Uterus (tissue), 4 donors: ENCODE results near the gene GALK2. TPM values are rescaled to one million over a fixed set of nuclear protein-coding genes. Genes with fewer than 3 reads are reported as not detected.
A peak's percentile ranks its signal among the peaks of the same experiment; 100 is the strongest.
"Not testable (repeated sequence)": the region's sequence is repeated elsewhere in the genome, so short reads cannot be mapped to it uniquely, and the experiment has no call there.

Source experiments
- DNase-seq, 2 donors: peaks; one replicate each; pipeline ENCODE4 v3.0.0-alpha.2; 2019 to 2020
- H3K27ac ChIP-seq, 2 donors: fragments of 200-600 bp; sonication (generic); 1 replicate in 1 of 2; 2 replicates in 1 of 2; pipeline ENCODE4 v1.5.1; 2016 to 2018
- H3K27me3 ChIP-seq, 2 donors: fragments of 200-600 bp; sonication (generic); one replicate each; pipeline ENCODE4 v1.5.1; 2018 to 2019; ENCODE audit warnings: control low read depth in 1 of 2
- H3K36me3 ChIP-seq, 2 donors: fragments of 200-600 bp; sonication (generic); one replicate each; pipeline ENCODE4 v1.5.1; 2019; ENCODE audit warnings: control low read depth in 1 of 2
- H3K4me1 ChIP-seq, 2 donors: fragments of 200-600 bp; sonication (generic); one replicate each; pipeline ENCODE4 v1.5.1; 2018 to 2019; ENCODE audit warnings: control low read depth in 1 of 2
- H3K4me3 ChIP-seq, 2 donors: fragments of 200-600 bp; sonication (generic); 1 replicate in 1 of 2; 2 replicates in 1 of 2; pipeline ENCODE4 v1.5.1; 2018 to 2019; ENCODE audit warnings: mild to moderate bottlenecking in 1 of 2
- H3K9me3 ChIP-seq, 2 donors: fragments of 200-600 bp; sonication (generic); one replicate each; pipeline ENCODE4 v1.5.1; 2019; ENCODE audit warnings: control low read depth in 1 of 2
- CTCF ChIP-seq, 4 experiments: fragments of 200-600 bp in 2 of 4; fragments of 450-650 bp in 2 of 4; sonication (generic) in 2 of 4; IDR thresholded peaks; one replicate each; pipeline ENCODE4 v1.5.1; 2016 to 2019; ENCODE audit warnings: antibody characterized with exemption in 4 of 4, mild to moderate bottlenecking in 2 of 4, moderate library complexity in 1 of 4
- POLR2A ChIP-seq, 2 donors: fragments of 450-650 bp; IDR thresholded peaks; one replicate each; pipeline ENCODE4 v1.6.1; 2016; ENCODE audit warnings: antibody characterized with exemption in 2 of 2, mild to moderate bottlenecking in 1 of 2, moderate library complexity in 1 of 2
- intact Hi-C: fragments of 100-400 bp; cut with DNase I; formaldehyde crosslinking; loops from one replicate; pipeline ENCODE4 v1.15.1; 2023; ENCODE audit warnings: low total_unique reads
- total RNA-seq, 4 donors: library from RNA; depleted of rRNA in 3 of 4; stranded (reverse); fragments of >200 nt in 3 of 4; gene quantifications; one replicate each; pipeline versions ENCODE4 v1.1.0 to v1.2.4, GENCODE V29; 2014 to 2023
- donor health status: DM: yes; HTN: yes; CAD: no.

The GALK2 gene
- total RNA-seq, 4 donors from 2014 or later: 65.1 to 178 (median 79.4) TPM

- Histone ChIP-seq H3K27ac (peak overlapping the region; percentile 64 to 66), H3K4me1 (peaks cover 0 to 12% of the 10 kb centered on the region in 2 donors), H3K36me3 (no peaks in the 10 kb centered on the region), H3K4me3 (no peak overlapping the region), H3K9me3 (no peaks in the 10 kb centered on the region), H3K27me3 (no peaks in the 10 kb centered on the region)
- no peak for DNase-seq
- TF ChIP-seq CTCF (IDR thresholded peaks at IDR 0.05) (no peak), POLR2A (IDR thresholded peaks at IDR 0.05) (no peak)
- intact Hi-C loops: no loop called here
Measured at GRCh38 chr15:49239105-49239504, 69.1 kb downstream of the GALK2 start.

- Histone ChIP-seq H3K27me3 (no peaks in the 10 kb centered on the region), H3K27ac (peak overlapping the region in 1 of 2 donors; percentile 31), H3K9me3 (no peaks in the 10 kb centered on the region), H3K36me3 (no peaks in the 10 kb centered on the region), H3K4me1 (peaks cover 0 to 5% of the 10 kb centered on the region in 2 donors), H3K4me3 (no peak overlapping the region)
- TF ChIP-seq POLR2A (IDR thresholded peaks at IDR 0.05) (no peak), CTCF (IDR thresholded peaks at IDR 0.05) (no peak)
- intact Hi-C loops: loop anchor here (10.0 kb wide), 1 partner anchor 172 kb away; no protein-coding TSS in a partner anchor
- DNase-seq: peak in 1 of 2 donors; percentile 24
Measured at GRCh38 chr15:49242820-49243219, 72.8 kb downstream of the GALK2 start.

- no peaks in the 10 kb centered on the region for H3K4me1 ChIP-seq
- DNase-seq: no peak
- intact Hi-C loops: loop anchor here (10.0 kb wide), 1 partner anchor 167 kb away; no protein-coding TSS in a partner anchor
- no peaks in the 10 kb centered on the region for H3K27me3 ChIP-seq
- H3K27ac ChIP-seq: no peak overlapping the region
- no peak for TF ChIP-seq CTCF (IDR thresholded peaks at IDR 0.05)
- no peak for TF ChIP-seq POLR2A (IDR thresholded peaks at IDR 0.05)
- H3K9me3 ChIP-seq: no peaks in the 10 kb centered on the region
- no peak overlapping the region for H3K4me3 ChIP-seq
- H3K36me3 ChIP-seq: no peaks in the 10 kb centered on the region
Measured at GRCh38 chr15:49247556-49248110, 77.6 kb downstream of the GALK2 start.

- Histone ChIP-seq H3K27ac (no peak overlapping the region), H3K4me1 (no peaks in the 10 kb centered on the region), H3K27me3 (no peaks in the 10 kb centered on the region), H3K4me3 (no peak overlapping the region), H3K36me3 (no peaks in the 10 kb centered on the region), H3K9me3 (no peaks in the 10 kb centered on the region)
- TF ChIP-seq POLR2A (IDR thresholded peaks at IDR 0.05): no peak
- DNase-seq: no peak
- intact Hi-C loops: loop anchor here (10.0 kb wide), 1 partner anchor 167 kb away; no protein-coding TSS in a partner anchor
Measured at GRCh38 chr15:49248291-49248690, 78.2 kb downstream of the GALK2 start.

GRCh38 chr15:49255966-49256759, 86.1 kb downstream of the GALK2 start:
- intact Hi-C loops: no loop called here
- Histone ChIP-seq H3K36me3 (no peaks in the 10 kb centered on the region), H3K4me3 (no peak overlapping the region), H3K27me3 (no peaks in the 10 kb centered on the region), H3K4me1 (no peaks in the 10 kb centered on the region), H3K27ac (no peak overlapping the region), H3K9me3 (no peaks in the 10 kb centered on the region)
- TF ChIP-seq CTCF (IDR thresholded peaks at IDR 0.05) (no peak), POLR2A (IDR thresholded peaks at IDR 0.05) (no peak)
- DNase-seq: no peak

GRCh38 chr15:49265117-49265516, 95.1 kb downstream of the GALK2 start:
- H3K4me3 ChIP-seq, H3K27me3 ChIP-seq, H3K27ac ChIP-seq, H3K4me1 ChIP-seq, intact Hi-C loops, DNase-seq, H3K9me3 ChIP-seq, H3K36me3 ChIP-seq: not testable (repeated sequence)
